HG03097 (cell line): ENCODE results near the gene LIFR.
"Not testable (repeated sequence)": the region's sequence is repeated elsewhere in the genome, so short reads cannot be mapped to it uniquely, and the experiment has no call there.

Experiments used
- ATAC-seq: cut with Tn5 transposase; IDR thresholded peaks from one replicate; pipeline ENCODE4 v1.9.1; 2021; ENCODE audit not compliant: unreplicated experiment, low FRiP score

LIFR gene

DNA sequence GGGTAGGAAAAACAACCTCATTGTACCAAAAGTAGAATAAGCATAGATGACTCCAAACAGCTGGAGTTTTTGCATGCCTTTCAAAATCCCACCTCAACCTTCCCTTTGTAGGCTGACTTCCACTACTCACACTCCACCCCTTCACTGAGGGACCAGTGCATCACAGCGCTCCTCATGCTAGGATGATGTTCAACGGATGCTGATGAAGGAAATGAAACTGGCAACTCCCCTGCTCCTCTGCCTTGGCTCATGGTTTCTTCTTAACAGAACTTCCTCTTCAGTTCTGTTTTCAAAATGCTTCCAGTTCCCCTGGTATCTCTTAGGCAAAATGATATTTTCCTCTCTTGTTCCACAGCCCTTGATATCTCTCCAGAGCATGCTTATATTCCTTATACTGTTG, 29.0 kb downstream of the LIFR start:
- no peak for ATAC-seq

DNA sequence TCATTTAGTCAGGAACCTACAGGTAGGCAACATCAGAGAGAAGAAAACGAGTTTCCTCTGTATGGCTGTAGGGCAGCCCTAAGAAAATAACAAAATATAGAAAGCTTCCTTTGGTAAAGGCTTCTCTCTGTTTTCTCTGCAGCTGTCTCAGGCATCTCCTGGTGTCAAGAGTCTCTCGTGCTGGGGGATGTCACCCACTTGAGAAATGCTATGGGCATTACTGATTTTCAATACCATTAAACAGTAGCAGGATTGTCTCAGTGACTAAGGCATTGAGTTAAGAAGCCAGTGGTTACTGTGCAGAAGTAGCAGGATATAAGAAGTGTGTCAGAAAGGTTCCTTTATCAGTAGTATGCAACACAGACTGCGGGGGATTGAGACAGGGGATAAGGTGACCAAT, 32.4 kb downstream of the LIFR start:
- no peak for ATAC-seq

DNA sequence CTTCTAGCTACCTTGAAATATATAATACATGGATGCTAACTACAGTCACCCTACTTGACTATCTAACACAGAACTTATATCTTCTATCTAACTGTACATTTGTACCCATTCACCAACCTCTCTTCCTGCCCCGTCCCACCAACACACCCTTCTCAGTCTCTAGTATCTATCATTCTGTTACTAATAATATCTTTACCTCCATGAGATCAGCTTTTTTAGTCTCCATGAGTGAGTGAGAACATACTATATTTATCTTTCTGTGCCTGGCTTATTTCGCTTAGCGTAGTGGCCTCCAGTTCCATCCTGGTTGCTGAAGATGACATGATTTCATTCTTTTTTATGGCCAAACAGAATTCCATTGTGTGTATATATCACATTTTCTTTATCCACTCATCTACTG, 37.0 kb downstream of the LIFR start:
- ATAC-seq = no peak

DNA sequence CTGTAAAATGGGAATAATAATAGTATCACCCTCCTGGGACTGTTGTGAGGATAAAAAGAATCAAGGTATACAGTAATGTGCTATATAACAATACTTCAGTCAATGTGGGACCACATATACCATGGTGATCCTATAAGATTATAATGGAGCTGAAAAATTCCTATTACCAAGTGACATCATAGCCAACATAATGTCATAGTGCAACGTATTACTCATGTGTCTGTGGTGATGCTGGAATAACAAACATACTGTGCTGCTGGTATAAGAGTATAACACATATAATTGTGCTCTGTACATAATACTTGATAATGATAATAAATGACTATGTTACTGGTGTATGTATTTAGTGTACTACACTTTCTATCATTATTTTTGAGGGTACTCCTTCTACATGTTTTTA, 38.1 kb downstream of the LIFR start:
- ATAC-seq = no peak

DNA sequence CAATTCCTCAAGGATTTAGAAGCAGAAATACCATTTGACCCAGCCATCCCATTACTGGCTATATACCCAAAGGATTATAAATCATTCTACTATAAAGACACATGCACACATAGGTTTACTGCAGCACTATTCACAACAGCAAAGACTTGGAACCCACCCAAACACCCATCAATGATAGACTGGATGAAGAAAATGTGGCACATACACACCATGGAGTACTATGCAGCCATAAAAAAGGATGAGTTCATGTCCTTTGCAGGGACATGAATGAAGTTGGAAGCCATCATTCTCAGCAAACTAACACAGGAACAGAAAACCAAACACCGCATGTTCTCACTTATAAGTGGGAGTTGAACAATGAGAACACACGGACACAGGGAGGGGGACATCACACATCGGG, 39.8 kb downstream of the LIFR start:
- ATAC-seq = not testable (repeated sequence)

DNA sequence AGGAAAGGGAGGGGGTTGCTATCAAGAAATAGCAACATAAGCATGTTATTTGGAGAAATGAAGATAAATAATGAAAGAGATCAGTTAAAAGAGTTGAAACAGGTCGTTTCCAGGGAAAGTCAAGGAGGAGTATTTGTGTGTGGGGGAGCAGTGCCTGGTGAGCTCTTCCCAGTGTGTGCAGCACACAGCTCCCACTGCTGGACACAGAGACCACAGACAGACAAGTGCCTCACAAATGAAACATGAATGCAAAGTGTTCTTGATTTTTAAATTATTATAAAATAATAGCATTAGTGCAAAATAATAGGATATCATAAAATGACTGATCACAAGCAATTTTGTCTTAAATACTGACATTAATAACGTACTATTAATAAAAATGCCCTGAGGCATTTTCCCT, 40.8 kb downstream of the LIFR start:
- ATAC-seq = no peak

DNA sequence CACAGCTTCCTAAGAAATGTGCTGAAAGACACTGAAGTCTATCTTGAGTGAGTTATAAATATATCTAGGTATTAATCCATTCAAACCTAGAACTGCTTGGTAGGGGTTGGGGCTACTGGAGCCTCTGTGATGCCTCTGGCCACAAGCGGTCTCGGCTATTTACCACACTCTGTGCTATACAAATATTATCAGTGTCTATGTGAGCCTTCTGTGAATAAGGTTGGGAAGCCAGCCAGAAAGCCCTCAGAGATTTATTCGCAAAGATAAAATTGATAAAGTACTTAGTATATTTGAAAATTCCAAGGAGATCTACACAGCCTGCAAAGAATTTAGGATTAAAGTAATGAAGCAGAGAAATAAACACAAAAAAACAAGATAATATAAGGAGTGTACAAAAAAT, 41.4 kb downstream of the LIFR start:
- ATAC-seq = no peak

DNA sequence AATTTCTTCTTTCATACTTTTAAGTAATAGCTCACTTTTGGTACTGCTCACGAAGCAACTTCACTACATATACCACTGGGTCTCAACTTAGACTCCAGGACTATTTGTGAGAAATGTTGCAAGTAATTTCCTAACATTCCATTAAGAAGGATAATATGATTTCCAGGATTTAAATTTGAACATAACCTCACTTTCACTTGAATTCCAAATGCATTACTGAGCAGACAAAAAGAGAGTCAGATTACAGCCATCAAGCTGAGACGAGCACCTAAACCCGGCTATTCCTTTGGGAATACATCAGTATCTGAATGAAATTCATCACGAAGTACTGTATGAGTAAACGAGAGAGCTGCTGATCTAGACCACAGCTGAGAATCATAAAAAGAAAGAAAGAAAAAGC, 47.3 kb downstream of the LIFR start:
- no peak for ATAC-seq

DNA sequence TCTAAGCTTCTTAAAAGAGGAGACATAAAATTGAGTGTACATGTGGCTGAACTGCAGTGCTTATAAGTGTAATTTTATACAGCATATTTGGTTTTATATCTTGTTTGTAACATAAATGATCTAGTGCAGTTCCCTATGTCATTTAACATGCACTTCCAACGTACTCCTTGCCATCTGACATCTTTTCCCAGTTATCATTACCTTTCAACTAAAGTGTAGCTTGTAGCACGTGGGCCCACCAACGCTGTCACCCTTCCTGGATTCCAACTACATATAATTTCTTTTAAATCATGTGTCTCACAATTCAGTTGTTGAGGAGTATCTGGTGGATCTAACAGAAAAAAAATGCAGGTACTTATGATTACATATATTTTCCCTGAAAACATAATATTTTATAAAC, 50.1 kb downstream of the LIFR start:
- no peak for ATAC-seq

DNA sequence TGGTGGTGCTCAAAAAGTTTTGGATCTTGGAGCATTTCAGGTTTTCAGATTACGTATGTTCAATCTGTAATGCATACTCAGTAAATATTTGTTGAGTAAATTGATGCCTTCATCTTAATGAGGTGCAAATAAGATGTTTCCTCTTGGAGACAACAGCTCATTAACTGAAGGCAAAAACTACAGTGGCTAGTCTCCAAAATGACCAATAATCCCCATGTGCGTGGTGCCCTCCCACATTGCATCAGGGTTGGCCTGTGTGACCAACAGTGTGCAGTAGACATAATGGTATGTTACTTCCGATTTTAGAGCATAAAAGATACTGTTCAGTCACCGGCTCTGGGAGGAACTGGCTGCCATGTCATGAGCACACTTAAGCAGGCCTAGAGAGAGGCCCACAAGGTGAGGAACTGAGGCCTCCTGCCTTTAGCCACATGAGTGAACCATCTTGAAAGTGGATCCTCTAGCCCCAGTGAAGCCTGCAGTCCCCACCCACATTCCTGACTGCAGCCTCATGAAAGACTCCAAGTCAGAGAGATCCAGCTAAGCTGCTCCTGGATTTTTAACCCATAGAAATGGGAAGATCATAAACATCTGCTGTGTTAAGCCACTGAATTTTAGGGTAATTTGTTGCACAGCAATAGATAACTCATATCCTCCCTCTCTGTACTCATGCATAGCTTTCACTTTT, 55.7 kb downstream of the LIFR start:
- ATAC-seq = no peak

DNA sequence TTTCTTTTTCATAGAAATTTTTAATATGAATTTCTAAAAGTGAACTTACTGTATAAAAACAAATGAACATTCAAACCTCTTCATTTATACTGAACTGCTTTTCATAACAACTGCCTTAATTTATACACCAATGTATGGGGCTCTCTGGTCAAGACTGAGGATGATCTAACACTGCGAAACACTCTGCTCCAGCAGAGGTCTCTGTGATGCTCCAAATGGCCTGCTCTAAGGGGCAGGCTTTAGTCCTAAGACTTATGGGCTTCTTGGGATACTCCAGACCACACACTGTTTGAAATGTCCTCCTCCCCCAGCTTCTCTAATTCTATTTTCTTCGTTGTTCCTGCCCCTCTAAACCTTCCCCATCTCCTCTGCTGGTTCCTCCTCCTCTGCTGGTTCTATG, 58.5 kb downstream of the LIFR start:
- no peak for ATAC-seq

DNA sequence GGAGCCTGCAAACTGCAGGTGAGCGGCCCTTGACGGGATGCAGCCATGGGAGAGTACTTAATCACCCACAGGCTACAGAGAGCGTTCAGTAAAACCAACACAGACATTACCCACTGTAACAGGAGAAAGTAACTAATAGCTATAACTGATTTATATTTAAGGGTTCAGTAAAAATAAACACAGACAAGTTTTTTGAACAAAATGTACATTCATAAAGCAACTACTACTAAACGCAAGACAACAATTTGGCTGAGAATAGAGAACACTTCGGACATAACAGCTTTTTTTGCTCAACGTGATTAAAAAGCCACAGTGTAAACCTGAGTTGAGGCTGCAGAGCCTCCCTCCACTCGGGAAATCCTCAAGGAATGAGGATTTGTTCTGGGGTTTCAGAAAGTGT, 61.7 kb downstream of the LIFR start:
- ATAC-seq = no peak

DNA sequence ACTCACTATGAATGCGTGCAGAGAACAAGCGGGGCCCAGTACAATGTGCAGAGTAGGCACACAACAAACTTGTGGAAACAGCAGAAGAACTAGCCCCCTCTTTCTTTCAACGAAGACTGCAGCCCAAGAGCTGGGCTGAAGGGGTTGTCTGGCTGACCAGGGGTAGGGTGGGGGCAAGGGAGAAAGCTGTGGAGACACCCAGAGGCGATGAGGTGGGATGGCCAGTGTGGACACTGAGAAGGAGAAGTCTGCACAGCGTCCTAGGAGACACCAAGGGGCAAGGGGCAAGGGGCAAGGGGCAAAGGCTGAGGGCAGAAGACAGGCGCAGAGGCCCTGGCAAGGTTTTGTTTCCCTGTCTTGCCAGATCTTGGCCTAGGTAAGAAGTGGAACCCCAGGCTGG, 62.3 kb downstream of the LIFR start:
- ATAC-seq = no peak

DNA sequence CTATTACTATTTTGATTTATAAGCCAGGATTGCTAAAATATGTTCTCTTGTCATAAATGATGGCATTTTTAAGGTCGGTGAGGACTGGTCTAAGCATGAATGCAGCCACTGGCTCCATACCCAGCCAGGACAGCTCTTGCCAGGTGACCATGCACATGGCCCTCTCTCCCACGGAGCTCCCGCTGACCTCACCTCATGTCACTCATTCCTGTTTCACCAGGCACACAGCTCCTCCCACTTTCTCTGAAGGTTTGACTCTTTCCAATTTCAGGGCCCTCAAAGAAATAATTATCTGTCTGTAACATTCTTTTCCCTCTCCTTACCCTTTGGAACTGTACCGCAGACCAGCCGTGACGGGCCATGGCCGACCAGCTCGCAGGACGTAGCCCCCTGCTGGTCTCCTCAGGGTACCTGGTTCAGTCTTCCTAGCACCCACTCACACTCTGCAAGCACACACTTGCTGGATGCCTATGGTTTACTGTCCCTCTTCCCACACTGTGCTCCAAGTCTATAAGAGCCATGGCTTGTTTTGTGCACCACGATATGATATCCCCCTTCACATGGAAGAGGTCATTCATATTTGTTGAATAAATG, 72.5 kb downstream of the LIFR start:
- ATAC-seq = no peak

DNA sequence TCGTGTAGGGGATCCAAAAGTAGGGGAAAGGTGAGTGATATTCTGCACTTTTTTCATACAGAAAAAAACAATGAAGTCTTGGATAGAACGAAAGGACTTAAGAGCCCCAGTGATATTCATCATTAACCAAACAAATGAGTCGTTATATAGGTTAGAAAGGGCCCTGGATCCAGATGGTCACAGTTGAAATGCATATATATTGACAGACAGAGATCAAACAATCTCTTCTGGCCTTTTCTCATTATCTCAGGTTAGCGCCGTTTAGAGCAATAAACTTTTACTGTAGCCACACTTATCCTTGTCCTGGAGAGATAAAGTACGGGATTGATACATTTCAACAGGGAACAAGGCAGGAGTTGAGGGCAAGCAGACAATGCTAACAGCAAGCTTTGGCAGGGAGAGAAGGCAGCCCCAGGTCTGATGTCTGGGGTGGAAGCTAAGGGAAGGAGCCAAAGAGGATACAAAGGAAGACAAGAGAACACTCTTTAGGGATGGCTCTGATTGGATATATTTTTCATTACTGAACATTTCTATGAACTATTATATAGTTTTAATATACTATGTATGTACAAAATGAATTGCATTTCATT, 77.0 kb downstream of the LIFR start:
- ATAC-seq = no peak

DNA sequence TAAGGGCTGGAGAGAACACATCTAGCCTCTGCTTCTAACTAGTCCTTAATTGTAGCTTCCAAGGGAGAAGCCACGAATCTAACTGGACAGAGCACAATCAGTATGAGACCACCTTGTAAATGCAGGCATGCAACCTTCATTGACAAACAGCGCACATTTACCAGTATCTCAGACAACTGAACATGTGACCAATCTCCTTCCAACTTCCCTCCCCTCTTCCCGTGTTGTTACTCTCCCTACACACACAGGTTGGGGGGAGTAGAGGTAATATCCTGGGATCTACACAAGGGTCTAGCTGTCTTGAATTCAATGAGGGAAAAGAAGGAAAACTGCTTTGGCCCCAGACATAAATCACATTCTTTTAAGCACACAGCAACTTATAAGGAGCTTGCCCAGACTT, 77.6 kb downstream of the LIFR start:
- no peak for ATAC-seq

DNA sequence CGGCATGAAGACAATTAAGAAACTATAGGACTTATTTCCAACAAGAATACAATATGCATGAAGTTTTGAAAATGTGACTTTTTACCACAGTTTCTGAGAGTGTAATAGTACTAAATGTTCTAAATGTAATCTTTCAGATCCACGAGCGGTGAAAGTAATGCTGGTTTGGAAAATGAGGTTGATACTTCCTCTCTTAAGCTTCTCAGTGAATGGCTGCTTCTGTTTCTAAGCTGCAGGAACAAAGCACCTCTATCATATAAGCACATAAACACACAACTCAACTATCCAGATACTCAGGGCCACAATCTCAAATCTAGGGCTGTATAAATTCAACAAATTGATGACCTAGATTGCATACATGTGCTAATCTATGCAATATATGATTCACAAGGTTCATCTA, 78.3 kb downstream of the LIFR start:
- no peak for ATAC-seq

DNA sequence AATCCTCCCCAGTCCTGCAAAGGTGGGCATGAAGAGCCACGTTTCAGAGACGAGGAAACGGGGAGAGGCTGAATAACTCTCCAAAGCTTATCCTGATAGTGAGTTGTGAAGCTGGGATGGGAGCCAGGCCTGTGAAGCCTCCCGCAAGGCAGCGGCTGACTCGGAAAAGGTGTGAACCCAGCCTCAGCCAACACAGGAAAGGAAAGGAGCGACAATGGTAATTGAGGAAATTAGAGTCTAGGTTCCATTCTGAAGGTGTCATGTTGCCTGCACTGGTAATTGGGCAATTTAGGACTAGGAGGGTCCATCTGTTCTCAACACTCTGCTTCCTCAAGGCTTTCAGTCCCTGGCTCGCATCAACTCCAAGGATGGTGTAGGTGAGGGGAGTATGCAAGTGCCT, 83.4 kb downstream of the LIFR start:
- no peak for ATAC-seq

DNA sequence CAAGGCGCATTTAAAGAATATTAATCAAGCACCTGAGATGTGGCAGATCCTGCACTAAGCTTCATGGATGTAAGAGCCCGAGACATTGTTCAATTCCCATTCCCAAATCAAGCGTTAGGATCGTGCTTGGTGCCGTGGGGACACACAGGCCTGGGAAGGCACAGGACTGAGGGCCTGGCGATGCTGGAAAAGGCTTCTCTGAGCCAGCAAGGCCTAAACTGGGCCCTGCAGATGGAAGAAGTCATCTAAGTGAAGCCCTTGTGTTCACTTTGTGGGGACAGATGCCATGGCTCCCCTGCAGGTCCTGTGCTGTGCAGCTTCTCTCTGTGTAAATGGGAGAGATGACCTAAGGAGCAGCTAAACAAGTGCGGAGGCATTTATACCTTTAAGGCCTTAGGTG, 83.9 kb downstream of the LIFR start:
- ATAC-seq = no peak

DNA sequence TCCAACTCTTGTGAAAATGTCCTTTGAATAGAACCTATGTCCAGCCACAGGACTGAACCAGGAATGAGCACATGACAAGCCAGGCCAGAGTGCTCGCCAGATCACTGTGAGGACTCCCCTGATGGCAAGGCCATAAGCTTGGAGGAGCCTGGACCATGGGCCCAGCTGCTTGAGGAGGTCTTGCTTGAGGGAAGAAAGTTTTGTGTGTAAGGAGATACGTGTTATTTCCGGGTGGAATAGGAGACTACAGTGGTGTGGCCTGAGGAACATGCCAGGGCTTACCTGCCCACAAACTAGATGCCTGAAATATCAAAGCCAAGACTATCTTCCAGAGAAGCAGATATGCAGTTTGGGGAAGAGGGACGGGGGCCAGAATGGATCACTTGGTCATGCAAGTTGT, 84.7 kb downstream of the LIFR start:
- ATAC-seq = no peak

DNA sequence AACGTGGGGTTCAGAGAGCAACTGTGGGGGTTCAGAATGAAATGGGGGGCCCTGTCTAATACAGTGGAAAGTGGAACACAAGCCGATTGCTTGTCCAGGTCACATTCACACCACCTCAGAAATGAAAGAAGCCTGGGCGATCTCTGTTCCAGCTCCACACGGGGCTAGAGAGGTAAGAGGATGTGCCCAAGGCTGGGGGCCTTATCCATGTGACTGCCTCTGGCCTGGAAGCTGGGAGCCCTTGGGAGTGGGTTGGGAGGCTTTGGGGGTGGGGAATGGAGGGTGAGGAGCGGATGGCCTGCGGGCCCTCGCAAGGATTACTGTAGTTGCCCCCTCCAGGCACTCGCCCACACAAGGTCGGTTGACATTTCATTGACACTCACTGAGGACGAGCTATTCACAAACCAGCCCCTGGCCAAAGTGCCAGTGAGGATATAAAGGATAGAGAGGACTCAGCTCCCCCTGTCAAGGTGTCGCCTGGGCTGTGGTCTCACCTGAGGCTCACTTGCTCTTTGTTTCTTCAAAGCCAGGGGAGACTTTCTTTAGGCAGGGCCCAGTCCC, 86.7 kb downstream of the LIFR start:
- no peak for ATAC-seq
